Astrocyte of the spinal cord (primary cell): Measurements from ENCODE around the gene ALOX15B.

Source experiments
- DNase-seq: peaks from one replicate; pipeline ENCODE4 v3.0.0; 2011; ENCODE audit warnings: low read depth, low spot score
- H3K4me3 ChIP-seq: 2 replicates; pipeline ENCODE4 v1.5.1; 2011; ENCODE audit warnings: low read depth, mild to moderate bottlenecking, low read length, moderate library complexity
- CTCF ChIP-seq: IDR thresholded peaks from 2 replicates; pipeline ENCODE4 v1.5.1; 2012; ENCODE audit warnings: low read depth, mild to moderate bottlenecking, low read length, inconsistent platforms
- in situ Hi-C: cut with HindIII; loops from 2 replicates; pipeline ENCODE4 v1.10.0; 2017; ENCODE audit warnings: low sequenced_read_pairs

Gene ALOX15B

GRCh38 chr17:8081876-8082275 is 43.0 kb downstream of the ALOX15B start:
- in situ Hi-C loops = no loop called here
- no peak overlapping the region for H3K4me3 ChIP-seq
- DNase-seq = no peak
- TF ChIP-seq CTCF = no peak

GRCh38 chr17:8082292-8082691 is 43.4 kb downstream of the ALOX15B start:
- in situ Hi-C loops = no loop called here
- DNase-seq = no peak
- no peak for TF ChIP-seq CTCF

GRCh38 chr17:8084250-8084649 is 45.4 kb downstream of the ALOX15B start:
- in situ Hi-C loops = no loop called here
- no peak for TF ChIP-seq CTCF
- H3K4me3 ChIP-seq = no peak overlapping the region
- DNase-seq = no peak

More at GRCh38 chr17:8082292-8082691, 43.4 kb downstream of the ALOX15B start:
- H3K4me3 ChIP-seq = no peak overlapping the region

- no peak within 1 kb of the TSS for H3K4me3 ChIP-seq
- TF ChIP-seq CTCF = no peak
- DNase-seq = no peak
- in situ Hi-C loops = no loop called here
These were observed 48.5 kb downstream of the ALOX15B start, which contains the start of gene ALOX12B for GRCh38 chr17:8087075-8087951. Gene ALOX12B, minus strand, starts transcription at chr17:8087716. Its CDS starts 274 bp downstream, at chr17:8087442.

- no peak overlapping the region for H3K4me3 ChIP-seq
- in situ Hi-C loops = no loop called here
- no peak for DNase-seq
- TF ChIP-seq CTCF = no peak
These were observed 49.0 kb downstream of the ALOX15B start for GRCh38 chr17:8087952-8088230.

- TF ChIP-seq CTCF = no peak
- in situ Hi-C loops = no loop called here
- DNase-seq = no peak
- no peak overlapping the region for H3K4me3 ChIP-seq
These were observed 50.9 kb downstream of the ALOX15B start for GRCh38 chr17:8089728-8090127.
